ENCODE measurements around the gene RNASEH2A. TPM values are rescaled to one million over a fixed set of nuclear protein-coding genes. Genes with fewer than 3 reads are reported as not detected.
A peak's percentile ranks its signal among the peaks of the same experiment; 100 is the strongest.

The RNASEH2A gene
- total and polyA plus RNA-seq, 2 donors (not counting 1 experiment from before 2014, with no cell fraction given) = 14.5 to 18.9 TPM

- H3K27ac Mint-ChIP-seq = no peak overlapping the region
These were observed 28.8 kb downstream of the RNASEH2A start for GRCh38 chr19:12834976-12835757.

More at GRCh38 chr19:12834976-12835757, 28.8 kb downstream of the RNASEH2A start:
- H3K4me1 ChIP-seq (ENCODE audit: control insufficient read depth in 2 of 2, insufficient read depth in 2 of 2, low read length in 2 of 2) = peaks cover 42 to 59% of the 10 kb centered on the region in 2 donors
- no peaks in the 10 kb centered on the region for H4K20me1 ChIP-seq (ENCODE audit: control insufficient read depth, insufficient read depth, low read length, poor library complexity, severe bottlenecking)
- WGBS (ENCODE audit: insufficient coverage) = 14% methylated on average over 36 of the region's 39 CpGs
- Mint-ChIP-seq H3K4me1 (peaks cover 44% of the 10 kb centered on the region), H3K9me3 (ENCODE audit: insufficient read depth) (no peaks in the 10 kb centered on the region), H3K4me3 (peak overlapping the region; percentile 70), H3K27me3 (peaks cover 72% of the 10 kb centered on the region)
- CTCF ChIA-PET = interaction anchor here (0.8 to 1.5 kb wide), 4 partner anchors 12 to 71 kb away, joined by 3 to 4 read pairs (median 4); no protein-coding TSS in a partner anchor
- DNase-seq (peak; percentile 46), ATAC-seq (ENCODE audit: low read depth) (no peak)
- no peak overlapping the region for H2AFZ ChIP-seq (ENCODE audit: insufficient read depth, low read depth, low read length, poor library complexity, severe bottlenecking)
- no peaks in the 10 kb centered on the region for H3K79me2 ChIP-seq (ENCODE audit: control insufficient read depth, insufficient read depth, low read length)
- POLR2A ChIA-PET = interaction anchor here (0.6 to 0.7 kb wide), 3 partner anchors 46 to 108 kb away, joined by 3 to 10 read pairs (median 5); no protein-coding TSS in a partner anchor
- no peak overlapping the region for H3K27ac ChIP-seq (ENCODE audit: low read length in 2 of 2)
- H3K4me2 ChIP-seq (replicated peaks; ENCODE audit: low read depth, low read length, poor library complexity, severe bottlenecking) = no peak overlapping the region
- no peak overlapping the region for H3K9ac ChIP-seq (ENCODE audit: low read length)
- intact Hi-C loops (cut with micrococcal nuclease) = no loop called here
- H3K9me3 ChIP-seq (ENCODE audit: control extremely low read depth in 1 of 3, control insufficient read depth in 2 of 3, insufficient read depth in 1 of 3, low read length in 2 of 3) = peaks cover 0 to 40% (median 7%) of the 10 kb centered on the region in 3 donors
- no peak overlapping the region for H3K4me3 ChIP-seq (ENCODE audit: control extremely low read depth in 1 of 5, extremely low read depth in 1 of 5, insufficient read depth in 1 of 5, low read depth in 2 of 5, low read length in 4 of 5)
- peaks cover 6 to 95% (median 70%) of the 10 kb centered on the region in 4 experiments for H3K27me3 ChIP-seq (replicated peaks in 1 of 4; ENCODE audit: control extremely low read depth in 1 of 4, control insufficient read depth in 3 of 4, insufficient read depth in 4 of 4, low read length in 3 of 4)
- no peaks in the 10 kb centered on the region for H3K36me3 ChIP-seq (replicated peaks in 1 of 2; ENCODE audit: control extremely low read depth in 1 of 2, control insufficient read depth in 1 of 2, extremely low read depth in 1 of 2, insufficient read depth in 2 of 2, low read length in 1 of 2)
- TF ChIP-seq EZH2 (IDR thresholded peaks at IDR 0.05; ENCODE audit: borderline replicate concordance, insufficient read depth, low read depth, low read length, poor library complexity, severe bottlenecking) = peak; percentile 39
- TF ChIP-seq CTCF (IDR thresholded peaks at IDR 0.05) = no peak
